Common myeloid progenitor, CD34-positive (primary cell): ENCODE data around the gene RALGPS2.

Experiments
- CTCF ChIA-PET: fragments of 350-600 bp; sonication (Branson Sonifier 250); formaldehyde crosslinking; loops from one replicate; lab custom pipeline; 2021; ENCODE audit warnings: antibody characterized with exemption; lab: Charles Lee
- POLR2A ChIA-PET: fragments of 350-600 bp; sonication (Branson Sonifier 250); formaldehyde crosslinking; loops from one replicate; lab custom pipeline; 2021; ENCODE audit warnings: antibody characterized with exemption; lab: Charles Lee
- DNase-seq, 3 donors: peaks; one replicate each; pipeline versions ENCODE4 v3.0.0 to v3.0.0-alpha.2; 2013
- H3K27ac ChIP-seq, 2 experiments: 1 replicate in 1 of 2; 2 replicates in 1 of 2; pipeline ENCODE4 v1.7.0; 2013; ENCODE audit warnings: inconsistent platforms in 2 of 2, low read length in 2 of 2, mild to moderate bottlenecking in 2 of 2, low read depth in 1 of 2, moderate library complexity in 1 of 2; ENCODE audit not compliant: severe bottlenecking in 2 of 2, insufficient read depth in 1 of 2, poor library complexity in 1 of 2
- H3K27me3 ChIP-seq, 5 experiments: replicated peaks in 2 of 5; 1 replicate in 3 of 5; 2 replicates in 2 of 5; pipeline versions ENCODE4 v1.6.1 to v1.7.0; 2013; ENCODE audit warnings: low read length in 4 of 5, mild to moderate bottlenecking in 2 of 5, moderate library complexity in 2 of 5, inconsistent platforms in 1 of 5; ENCODE audit not compliant: insufficient read depth in 5 of 5, control insufficient read depth in 4 of 5
- H3K36me3 ChIP-seq, 4 experiments: 1 replicate in 2 of 4; 2 replicates in 2 of 4; pipeline versions ENCODE4 v1.6.1 to v1.7.0; 2013; ENCODE audit warnings: low read length in 3 of 4, control low read depth in 1 of 4, mild to moderate bottlenecking in 1 of 4; ENCODE audit not compliant: control insufficient read depth in 4 of 4, insufficient read depth in 4 of 4
- H3K4me1 ChIP-seq, 4 experiments: 1 replicate in 3 of 4; 2 replicates in 1 of 4; pipeline versions ENCODE4 v1.6.1 to v1.7.1; 2013; ENCODE audit warnings: low read length in 3 of 4, mild to moderate bottlenecking in 3 of 4, control low read depth in 1 of 4, inconsistent platforms in 1 of 4, moderate library complexity in 1 of 4; ENCODE audit not compliant: control insufficient read depth in 4 of 4, insufficient read depth in 4 of 4; ENCODE audit errors: control extremely low read depth in 1 of 4
- H3K4me3 ChIP-seq, 7 experiments: 1 replicate in 4 of 7; 2 replicates in 3 of 7; pipeline versions ENCODE4 v1.5.1 to v1.7.0; 2013; ENCODE audit warnings: mild to moderate bottlenecking in 7 of 7, low read length in 6 of 7, moderate library complexity in 6 of 7, inconsistent platforms in 2 of 7, low read depth in 2 of 7, control low read depth in 1 of 7; ENCODE audit not compliant: insufficient read depth in 4 of 7, control insufficient read depth in 1 of 7; ENCODE audit errors: extremely low read depth in 1 of 7
- H3K9me3 ChIP-seq, 5 experiments: 1 replicate in 4 of 5; 2 replicates in 1 of 5; pipeline versions ENCODE4 v1.6.1 to v1.7.1; 2013; ENCODE audit warnings: low read length in 4 of 5, mild to moderate bottlenecking in 2 of 5, inconsistent platforms in 1 of 5, low read depth in 1 of 5, moderate library complexity in 1 of 5; ENCODE audit not compliant: control insufficient read depth in 4 of 5, insufficient read depth in 2 of 5; ENCODE audit errors: control extremely low read depth in 1 of 5
- WGBS: methylation state at CpG from one replicate; pipeline ENCODE4 v1.1.5; 2013; ENCODE audit not compliant: insufficient coverage; 5-methylcytosine and 5-hydroxymethylcytosine counted together

The RALGPS2 gene

GRCh38 chr1:178727014-178727895, 2.2 kb downstream of the RALGPS2 start:
- peaks cover 3 to 21% (median 12%) of the 10 kb centered on the region in 4 experiments for H3K4me1 ChIP-seq
- POLR2A ChIA-PET, result no interaction called here
- DNase-seq, result peak in 2 of 3 donors; percentile 10 to 20
- H3K9me3 ChIP-seq, result no peaks in the 10 kb centered on the region
- CTCF ChIA-PET, result interaction anchor here (1.3 to 1.6 kb wide), 3 partner anchors 26 to 187 kb away, joined by 3 to 7 read pairs (median 3); no protein-coding TSS in a partner anchor
- WGBS, result 84% methylated on average over 3 of the region's 11 CpGs
- H3K27me3 ChIP-seq, result no peaks in the 10 kb centered on the region
- peaks cover 0 to 2% (median 0%) of the 10 kb centered on the region in 4 experiments for H3K36me3 ChIP-seq
- H3K4me3 ChIP-seq, result peak overlapping the region in 3 of 7 experiments; percentile 88 to 99 (median 97)
- H3K27ac ChIP-seq, result peak overlapping the region in 1 of 2 experiments; percentile 49

DNA sequence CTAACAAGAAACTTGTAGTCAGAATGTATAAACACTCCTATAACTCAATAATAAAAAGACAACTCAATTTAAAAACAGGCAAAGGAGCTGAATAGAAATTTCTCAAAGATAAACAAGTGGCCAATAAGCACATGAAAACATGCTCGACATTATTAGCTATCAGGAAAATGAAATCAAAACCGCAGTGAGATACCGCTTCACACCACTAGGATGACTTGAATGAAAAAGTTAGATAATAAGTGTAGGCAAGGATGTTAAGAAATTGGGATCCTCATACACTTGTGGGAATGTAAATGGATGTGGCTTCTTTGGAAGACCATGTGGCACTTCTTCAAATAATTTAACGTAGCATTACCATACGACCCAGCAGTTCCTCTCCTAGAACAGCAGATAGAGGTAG, 8.9 kb downstream of the RALGPS2 start:
- H3K4me1 ChIP-seq, result no peaks in the 10 kb centered on the region
- no peak overlapping the region for H3K4me3 ChIP-seq
- CTCF ChIA-PET, result no interaction called here
- WGBS, result 97% methylated on average over 5 of the region's 5 CpGs
- no peaks in the 10 kb centered on the region for H3K27me3 ChIP-seq
- H3K36me3 ChIP-seq, result peaks cover 2 to 6% (median 2%) of the 10 kb centered on the region in 4 experiments
- H3K27ac ChIP-seq, result no peak overlapping the region
- DNase-seq, result peak in 2 of 3 donors; percentile 17 to 27
- POLR2A ChIA-PET, result no interaction called here
- peaks cover 0 to 7% (median 0%) of the 10 kb centered on the region in 5 experiments for H3K9me3 ChIP-seq

DNA sequence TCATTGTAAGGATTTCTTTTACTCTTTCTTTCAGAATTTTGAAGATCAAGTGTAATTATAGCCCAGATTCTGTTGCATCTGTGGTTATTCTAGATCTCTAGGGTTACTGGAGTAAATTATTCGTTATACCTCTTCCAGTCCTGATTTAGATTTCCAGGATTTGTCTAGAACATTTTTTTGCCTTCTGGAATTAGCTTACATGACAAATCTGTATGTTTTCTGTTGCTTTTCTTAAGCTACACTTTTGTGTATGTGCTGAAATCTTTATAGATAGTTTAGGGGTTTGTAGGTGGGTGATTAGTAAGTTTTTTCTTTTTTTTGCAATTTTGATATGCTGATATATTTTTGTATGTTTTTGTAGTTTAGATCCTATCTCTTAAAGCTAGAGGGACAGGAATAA, 13.7 kb downstream of the RALGPS2 start:
- H3K27me3 ChIP-seq, result no peaks in the 10 kb centered on the region
- no peak overlapping the region for H3K27ac ChIP-seq
- H3K4me1 ChIP-seq, result no peaks in the 10 kb centered on the region
- H3K36me3 ChIP-seq, result peaks cover 7 to 22% (median 11%) of the 10 kb centered on the region in 4 experiments
- ChIA-PET CTCF (interaction anchor here (0.6 to 1.4 kb wide), 3 partner anchors 11 to 17 kb away, joined by 3 to 5 read pairs (median 3); no protein-coding TSS in a partner anchor), POLR2A (no interaction called here)
- no peak for DNase-seq
- peaks cover 0 to 9% (median 0%) of the 10 kb centered on the region in 5 experiments for H3K9me3 ChIP-seq
- H3K4me3 ChIP-seq, result no peak overlapping the region
- WGBS, result no CpG with 5 or more reads among the region's 1 CpG

- H3K4me1 ChIP-seq, result no peaks in the 10 kb centered on the region
- DNase-seq, result no peak
- H3K9me3 ChIP-seq, result peaks cover 0 to 9% (median 0%) of the 10 kb centered on the region in 5 experiments
- WGBS, result 93% methylated on average over 3 of the region's 4 CpGs
- ChIA-PET POLR2A (no interaction called here), CTCF (interaction anchor here (1.8 kb wide), 1 partner anchor 12 kb away, joined by 6 read pairs; no protein-coding TSS in a partner anchor)
- H3K27me3 ChIP-seq, result no peaks in the 10 kb centered on the region
- H3K36me3 ChIP-seq, result peaks cover 7 to 23% (median 10%) of the 10 kb centered on the region in 4 experiments
- H3K4me3 ChIP-seq, result no peak overlapping the region
- H3K27ac ChIP-seq, result no peak overlapping the region
These were observed 14.4 kb downstream of the RALGPS2 start for GRCh38 chr1:178739285-178740045.

DNA sequence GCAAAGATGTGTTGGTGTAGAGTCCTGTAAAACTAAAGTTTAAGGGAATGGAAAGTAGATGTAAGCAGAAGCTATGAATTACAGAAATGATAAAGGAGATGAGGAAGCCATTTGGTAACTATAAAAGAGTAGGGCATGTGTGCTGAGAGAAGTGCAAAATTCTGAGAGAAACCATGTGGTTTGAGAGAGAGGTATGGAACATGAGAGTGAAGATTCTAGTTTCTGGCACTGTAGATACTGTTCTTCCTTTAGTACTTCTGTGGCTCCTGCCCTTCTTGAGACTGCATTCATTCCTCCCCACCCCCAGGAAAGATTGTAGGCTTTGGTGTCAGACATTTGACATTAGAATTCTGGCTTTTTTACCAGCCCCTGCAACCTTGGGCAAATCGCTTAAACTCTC, 15.4 kb downstream of the RALGPS2 start:
- Histone ChIP-seq H3K36me3 (peaks cover 7 to 23% (median 12%) of the 10 kb centered on the region in 4 experiments), H3K4me3 (no peak overlapping the region), H3K27me3 (no peaks in the 10 kb centered on the region), H3K9me3 (peaks cover 0 to 9% (median 0%) of the 10 kb centered on the region in 5 experiments), H3K4me1 (no peaks in the 10 kb centered on the region), H3K27ac (no peak overlapping the region)
- DNase-seq, result no peak
- ChIA-PET CTCF (interaction anchor here (1.3 to 1.8 kb wide), 3 partner anchors 11 to 195 kb away, joined by 3 to 6 read pairs (median 5); no protein-coding TSS in a partner anchor), POLR2A (no interaction called here)
- no CpG with 5 or more reads among the region's 1 CpG for WGBS

DNA sequence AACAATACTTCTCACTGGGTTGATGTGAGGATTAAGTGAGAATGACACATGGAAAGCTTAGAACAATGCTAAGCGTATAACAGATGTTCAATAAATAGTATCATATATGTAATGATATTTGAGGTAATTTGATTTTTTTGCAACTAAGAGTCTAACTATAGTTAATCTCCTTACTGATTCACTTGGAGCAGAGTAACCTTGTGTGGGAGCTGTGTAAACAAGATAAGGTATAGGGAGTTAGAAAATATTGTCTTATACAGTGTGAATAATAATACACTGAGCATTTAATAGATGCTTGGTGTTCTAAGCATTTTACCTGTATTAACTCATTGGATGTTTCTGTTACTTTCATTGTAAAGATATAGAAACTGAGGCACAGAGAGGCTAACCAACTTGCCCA, 15.9 kb downstream of the RALGPS2 start:
- no peaks in the 10 kb centered on the region for H3K4me1 ChIP-seq
- POLR2A ChIA-PET, result no interaction called here
- no peak overlapping the region for H3K27ac ChIP-seq
- H3K9me3 ChIP-seq, result peaks cover 0 to 9% (median 0%) of the 10 kb centered on the region in 5 experiments
- CTCF ChIA-PET, result interaction anchor here (1.3 to 1.8 kb wide), 3 partner anchors 11 to 195 kb away, joined by 3 to 6 read pairs (median 5); no protein-coding TSS in a partner anchor
- DNase-seq, result no peak
- H3K4me3 ChIP-seq, result no peak overlapping the region
- no CpG with 5 or more reads among the region's 1 CpG for WGBS
- H3K27me3 ChIP-seq, result no peaks in the 10 kb centered on the region
- peaks cover 7 to 23% (median 12%) of the 10 kb centered on the region in 4 experiments for H3K36me3 ChIP-seq
